Endothelial cell of umbilical vein (primary cell): ENCODE data around the gene ACSL6. TPM values are rescaled to one million over a fixed set of nuclear protein-coding genes. Genes with fewer than 3 reads are reported as not detected.

Experiments
- BruUV-seq: library from RNA; stranded (reverse); fragments of 400-500 nt; replicated peaks from 2 replicates; lab custom pipeline; 2021; lab: Mats Ljungman, UMichigan
- CTCF ChIA-PET: fragments of 300-600, 350-600 bp; sonication (Branson Sonifier 250); formaldehyde crosslinking; loops from one replicate; lab custom pipeline; 2021; ENCODE audit warnings: antibody characterized with exemption, inconsistent platforms; lab: Charles Lee
- POLR2A ChIA-PET: fragments of 300-600, 350-600 bp; sonication (Branson Sonifier 250); formaldehyde crosslinking; loops from one replicate; lab custom pipeline; 2021; ENCODE audit warnings: antibody characterized with exemption, inconsistent platforms; lab: Charles Lee
- DNase-seq: peaks from one replicate; pipeline ENCODE4 v3.0.0-alpha.2; 2011; ENCODE audit warnings: low read depth, low spot score
- FAIRE-seq: peaks from 2 replicates; lab custom pipeline; 2011; peaks lifted over from hg19 to GRCh38; lab: Jason Lieb, UNC
- H2AFZ ChIP-seq: 2 replicates; pipeline ENCODE4 v1.6.0; 2012; ENCODE audit warnings: low read depth, low read length, control low read depth, inconsistent platforms
- H3K27ac ChIP-seq: 2 replicates; pipeline ENCODE4 v1.5.1; 2011; ENCODE audit warnings: low read depth, mild to moderate bottlenecking, control low read depth, low read length, moderate library complexity; ENCODE audit not compliant: insufficient read depth
- H3K27me3 ChIP-seq, 2 experiments: 2 replicates each; pipeline versions ENCODE4 v1.6.0 to v1.6.1; 2011; ENCODE audit warnings: low read length in 2 of 2, mixed read lengths in 1 of 2; ENCODE audit not compliant: control insufficient read depth in 2 of 2, insufficient read depth in 2 of 2
- H3K36me3 ChIP-seq, 2 experiments: 2 replicates in 1 of 2; 3 replicates in 1 of 2; pipeline ENCODE4 v1.5.1; 2011; ENCODE audit warnings: low read length in 2 of 2, mild to moderate bottlenecking in 1 of 2, moderate library complexity in 1 of 2; ENCODE audit not compliant: control insufficient read depth in 2 of 2, insufficient read depth in 2 of 2; ENCODE audit errors: extremely low read depth in 1 of 2
- H3K4me1 ChIP-seq: 3 replicates; pipeline ENCODE4 v1.5.1; 2011; ENCODE audit warnings: mild to moderate bottlenecking, low read length; ENCODE audit not compliant: control insufficient read depth, insufficient read depth; ENCODE audit errors: extremely low read depth
- H3K4me2 ChIP-seq: 2 replicates; pipeline ENCODE4 v1.6.1; 2011; ENCODE audit warnings: low read length, control low read depth, mixed read lengths; ENCODE audit not compliant: insufficient read depth
- H3K4me3 ChIP-seq, 3 experiments: fragments of 200-600 bp in 1 of 3; sonication (generic), shearing (Covaris generic) in 1 of 3; replicated peaks in 1 of 3; 2 replicates each; pipeline ENCODE4 v1.5.1; 2011 to 2016; ENCODE audit warnings: control low read depth in 3 of 3, low read length in 3 of 3, mild to moderate bottlenecking in 2 of 3, inconsistent platforms in 1 of 3, low read depth in 1 of 3, moderate library complexity in 1 of 3; ENCODE audit not compliant: insufficient read depth in 1 of 3
- H3K79me2 ChIP-seq: 2 replicates; pipeline ENCODE4 v1.6.0; 2012; ENCODE audit warnings: low read length, inconsistent platforms; ENCODE audit not compliant: control insufficient read depth, insufficient read depth
- H3K9ac ChIP-seq: replicated peaks from 2 replicates; pipeline ENCODE3; 2011; ENCODE audit warnings: low read length, control low read depth; ENCODE audit not compliant: insufficient read depth; ENCODE audit errors: extremely low read depth
- H3K9me1 ChIP-seq: replicated peaks from 3 replicates; pipeline ENCODE4 v1.6.0; 2011; ENCODE audit warnings: mild to moderate bottlenecking, low read length; ENCODE audit not compliant: control insufficient read depth, insufficient read depth; ENCODE audit errors: extremely low read depth
- H3K9me3 ChIP-seq: replicated peaks from 2 replicates; pipeline ENCODE4 v1.5.1; 2012; ENCODE audit warnings: low read length, inconsistent platforms; ENCODE audit not compliant: control insufficient read depth, insufficient read depth
- H4K20me1 ChIP-seq: replicated peaks from 2 replicates; pipeline ENCODE3; 2011; ENCODE audit warnings: mild to moderate bottlenecking, low read length; ENCODE audit not compliant: control insufficient read depth, insufficient read depth; ENCODE audit errors: extremely low read depth
- EZH2 ChIP-seq: IDR thresholded peaks from 2 replicates; pipeline ENCODE4 v1.6.1; 2012; ENCODE audit warnings: borderline replicate concordance, low read depth, mild to moderate bottlenecking, moderate library complexity, low read length, inconsistent platforms; ENCODE audit not compliant: severe bottlenecking
- FOS ChIP-seq: IDR thresholded peaks from 2 replicates; pipeline ENCODE4 v1.6.1; 2011; ENCODE audit warnings: mild to moderate bottlenecking, low read length, moderate library complexity, borderline replicate concordance; ENCODE audit not compliant: insufficient read depth
- GATA2 ChIP-seq: IDR thresholded peaks from 2 replicates; pipeline ENCODE4 v1.7.0; 2011; ENCODE audit warnings: low read depth, mild to moderate bottlenecking, moderate library complexity, mixed read lengths, low read length; ENCODE audit not compliant: insufficient read length, insufficient read depth
- JUN ChIP-seq: IDR thresholded peaks from 2 replicates; pipeline ENCODE4 v1.6.1; 2011; ENCODE audit warnings: borderline replicate concordance, low read depth; ENCODE audit not compliant: insufficient read length, insufficient read depth
- MAX ChIP-seq: IDR thresholded peaks from 2 replicates; pipeline ENCODE4 v1.6.1; 2011; ENCODE audit not compliant: insufficient read depth, insufficient read length
- MYC ChIP-seq: IDR thresholded peaks from one replicate; pipeline ENCODE4 v1.6.1; 2011; ENCODE audit warnings: mild to moderate bottlenecking, low read depth, low read length
- POLR2A ChIP-seq: IDR thresholded peaks from 2 replicates; pipeline ENCODE4 v1.6.1; 2012; ENCODE audit warnings: low read depth, mild to moderate bottlenecking, control low read depth, low read length
- POLR2AphosphoS5 ChIP-seq: IDR thresholded peaks from 2 replicates; pipeline ENCODE4 v1.6.1; 2012; ENCODE audit warnings: low read depth, mild to moderate bottlenecking, control low read depth, low read length, moderate library complexity; ENCODE audit not compliant: insufficient read depth
- dilution Hi-C: fragments of 300-500 bp; cut with MboI; formaldehyde crosslinking; loops from one replicate; pipeline ENCODE4 v1.15.0; 2019; ENCODE audit warnings: low sequenced_read_pairs; ENCODE audit not compliant: extremely low pct_ligation_motif_present
- intact Hi-C: fragments of 100-400 bp; cut with micrococcal nuclease; formaldehyde crosslinking; loops from one replicate; pipeline ENCODE4 v1.10.0; 2022
- polyA plus RNA-seq, 4 experiments: library from polyadenylated mRNA; depleted of rRNA in 3 of 4; stranded (reverse) in 3 of 4; unstranded in 1 of 4; fragments of >200 nt; gene quantifications; 2 replicates each; pipeline versions ENCODE4 v1.2.1 to v1.2.3, GENCODE V29; 2011 to 2012; ENCODE audit warnings: missing spikeins in 1 of 4
- total RNA-seq: library from RNA; stranded (reverse); gene quantifications from 2 replicates; pipeline ENCODE4 v1.2.3, GENCODE V29; 2021
- TF ChIP-seq, protein P1 (sequence below), 2 donors: IDR thresholded peaks; 1 replicate in 1 of 2; 2 replicates in 1 of 2; pipeline ENCODE4 v1.5.1; 2011; ENCODE audit warnings: low read length in 2 of 2, mild to moderate bottlenecking in 2 of 2, moderate library complexity in 2 of 2, control low read depth in 1 of 2, inconsistent platforms in 1 of 2, low read depth in 1 of 2; ENCODE audit not compliant: insufficient read depth in 1 of 2; ENCODE audit errors: extremely low read depth in 1 of 2

The ACSL6 gene
- total and polyA plus RNA-seq, 2 donors (not counting 3 experiments of a cell fraction or from before 2014, with no cell fraction given): not detected

DNA sequence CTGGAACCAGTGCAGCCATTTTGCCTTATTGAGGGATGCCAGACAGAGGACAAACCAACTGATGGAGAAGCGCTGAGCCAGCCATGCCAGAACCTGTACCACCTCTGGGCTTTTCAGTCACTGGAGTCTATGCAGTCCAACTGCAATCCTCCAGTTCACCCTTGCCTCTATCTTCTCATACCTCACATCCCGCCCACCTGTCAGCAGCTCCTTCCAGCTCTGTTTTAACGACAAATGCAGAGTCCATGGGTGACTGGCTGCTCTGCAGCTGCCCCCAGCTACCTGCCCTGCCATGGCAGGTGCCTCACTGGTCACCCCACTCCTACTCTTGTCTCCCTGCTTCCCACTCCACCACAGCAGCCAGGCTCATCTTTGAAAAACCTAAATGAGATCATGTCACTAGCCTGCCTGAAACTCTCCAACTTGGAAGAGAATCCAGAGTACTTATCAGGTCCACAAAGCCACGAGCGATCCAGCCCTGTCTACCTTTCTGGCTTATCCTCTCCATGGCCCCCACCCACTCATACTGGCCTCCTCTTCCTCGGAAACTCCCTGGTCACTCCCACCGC is 14.0 kb upstream of the ACSL6 start:
- H4K20me1 ChIP-seq: no peaks in the 10 kb centered on the region
- FAIRE-seq: no peak
- no peak overlapping the region for H3K9ac ChIP-seq
- H3K4me1 ChIP-seq: no peaks in the 10 kb centered on the region
- intact Hi-C loops (no loop called here), dilution Hi-C loops (no loop called here)
- no peak overlapping the region for H3K27ac ChIP-seq
- H3K79me2 ChIP-seq: no peaks in the 10 kb centered on the region
- no peak for TF ChIP-seq MAX
- TF ChIP-seq POLR2AphosphoS5: no peak
- no peak for TF ChIP-seq FOS
- TF ChIP-seq JUN: no peak
- TF ChIP-seq POLR2A: no peak
- TF ChIP-seq, protein P1, sequence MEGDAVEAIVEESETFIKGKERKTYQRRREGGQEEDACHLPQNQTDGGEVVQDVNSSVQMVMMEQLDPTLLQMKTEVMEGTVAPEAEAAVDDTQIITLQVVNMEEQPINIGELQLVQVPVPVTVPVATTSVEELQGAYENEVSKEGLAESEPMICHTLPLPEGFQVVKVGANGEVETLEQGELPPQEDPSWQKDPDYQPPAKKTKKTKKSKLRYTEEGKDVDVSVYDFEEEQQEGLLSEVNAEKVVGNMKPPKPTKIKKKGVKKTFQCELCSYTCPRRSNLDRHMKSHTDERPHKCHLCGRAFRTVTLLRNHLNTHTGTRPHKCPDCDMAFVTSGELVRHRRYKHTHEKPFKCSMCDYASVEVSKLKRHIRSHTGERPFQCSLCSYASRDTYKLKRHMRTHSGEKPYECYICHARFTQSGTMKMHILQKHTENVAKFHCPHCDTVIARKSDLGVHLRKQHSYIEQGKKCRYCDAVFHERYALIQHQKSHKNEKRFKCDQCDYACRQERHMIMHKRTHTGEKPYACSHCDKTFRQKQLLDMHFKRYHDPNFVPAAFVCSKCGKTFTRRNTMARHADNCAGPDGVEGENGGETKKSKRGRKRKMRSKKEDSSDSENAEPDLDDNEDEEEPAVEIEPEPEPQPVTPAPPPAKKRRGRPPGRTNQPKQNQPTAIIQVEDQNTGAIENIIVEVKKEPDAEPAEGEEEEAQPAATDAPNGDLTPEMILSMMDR (IDR thresholded peaks at IDR 0.05; ENCODE audit: extremely low read depth in 1 of 2, insufficient read depth in 1 of 2, low read depth in 1 of 2, low read length in 2 of 2): no peak
- TF ChIP-seq MYC: no peak
- TF ChIP-seq EZH2: no peak
- TF ChIP-seq GATA2: no peak
- no peak overlapping the region for H3K4me2 ChIP-seq
- peaks cover 6% of the 10 kb centered on the region in 2 experiments for H3K27me3 ChIP-seq
- ChIA-PET CTCF (interaction anchor here (1.1 kb wide), 1 partner anchor 12 kb away, joined by 3 read pairs; no protein-coding TSS in a partner anchor), POLR2A (no interaction called here)
- no peak overlapping the region for H2AFZ ChIP-seq
- no peak for DNase-seq
- BruUV-seq: no TSS peak
- no peaks in the 10 kb centered on the region for H3K36me3 ChIP-seq
- no peaks in the 10 kb centered on the region for H3K9me3 ChIP-seq
- H3K4me3 ChIP-seq: no peak overlapping the region
- no peaks in the 10 kb centered on the region for H3K9me1 ChIP-seq
